OCI-LY7 (cell line): ENCODE results near the gene TMEM51. TPM values are rescaled to one million over a fixed set of nuclear protein-coding genes. Genes with fewer than 3 reads are reported as not detected.

Experiments used
- BruUV-seq: library from RNA; stranded (reverse); fragments of 400-500 nt; replicated peaks from 2 replicates; lab custom pipeline; 2021; lab: Mats Ljungman, UMichigan
- CTCF ChIA-PET: fragments of 300-600 bp; sonication (Branson Sonifier 250); formaldehyde crosslinking; loops from one replicate; lab custom pipeline; 2022; ENCODE audit warnings: antibody characterized with exemption; ENCODE audit not compliant: unreplicated experiment; lab: Charles Lee
- POLR2A ChIA-PET: fragments of 300-600 bp; sonication (Branson Sonifier 250); formaldehyde crosslinking; loops from one replicate; lab custom pipeline; 2022; ENCODE audit warnings: antibody characterized with exemption; lab: Charles Lee
- DNase-seq: peaks from one replicate; pipeline ENCODE4 v3.0.0-alpha.2; 2015; ENCODE audit warnings: low spot score
- H2AFZ ChIP-seq: fragments of 200-600 bp; sonication (generic), shearing (Covaris generic); 2 replicates; pipeline ENCODE4 v1.6.1; 2014; ENCODE audit warnings: mild to moderate bottlenecking, antibody characterized with exemption, low read length, moderate library complexity
- H3K27ac ChIP-seq: fragments of 200-600 bp; sonication (generic); 2 replicates; pipeline ENCODE4 v1.5.1; 2014; ENCODE audit warnings: mixed run types, low read depth, mild to moderate bottlenecking, moderate library complexity, low read length, inconsistent platforms; ENCODE audit not compliant: poor library complexity, severe bottlenecking
- H3K36me3 ChIP-seq: fragments of 200-600 bp; sonication (generic); 2 replicates; pipeline ENCODE4 v1.6.1; 2014; ENCODE audit warnings: mild to moderate bottlenecking, antibody characterized with exemption, low read length, moderate library complexity, mixed read lengths; ENCODE audit not compliant: insufficient read depth
- H3K4me1 ChIP-seq: fragments of 200-600 bp; sonication (generic); 2 replicates; pipeline ENCODE4 v1.5.1; 2014; ENCODE audit warnings: mild to moderate bottlenecking, low read length; ENCODE audit not compliant: insufficient read depth, poor library complexity, severe bottlenecking
- H3K4me2 ChIP-seq: fragments of 200-600 bp; sonication (generic); 2 replicates; pipeline ENCODE4 v1.6.1; 2014; ENCODE audit warnings: mild to moderate bottlenecking, low read length
- H3K4me3 ChIP-seq: fragments of 200-600 bp; sonication (generic); 2 replicates; pipeline ENCODE4 v1.5.1; 2014; ENCODE audit warnings: mild to moderate bottlenecking, low read depth, low read length; ENCODE audit not compliant: poor library complexity, severe bottlenecking
- H3K79me2 ChIP-seq: fragments of 200-600 bp; sonication (generic); 2 replicates; pipeline ENCODE4 v1.6.1; 2016; ENCODE audit warnings: low read depth, mild to moderate bottlenecking, low read length, moderate library complexity, mixed read lengths; ENCODE audit not compliant: insufficient read depth
- H3K9me2 ChIP-seq: fragments of 200-600 bp; sonication (generic); 2 replicates; pipeline ENCODE4 v1.6.1; 2016; ENCODE audit warnings: mild to moderate bottlenecking, low read length, mixed read lengths; ENCODE audit not compliant: insufficient read depth
- H3K9me3 ChIP-seq: fragments of 200-600 bp; sonication (generic); 2 replicates; pipeline ENCODE4 v1.6.1; 2014; ENCODE audit warnings: mild to moderate bottlenecking, mixed run types, low read length, mixed read lengths
- H4K20me1 ChIP-seq: fragments of 200-600 bp; sonication (generic); 2 replicates; pipeline ENCODE4 v1.6.1; 2014; ENCODE audit warnings: mild to moderate bottlenecking, antibody characterized with exemption, low read length, moderate library complexity, mixed read lengths; ENCODE audit not compliant: insufficient read depth
- EZH2phosphoT487 ChIP-seq: fragments of 200-600 bp; sonication (generic); IDR thresholded peaks from 2 replicates; pipeline ENCODE4 v1.6.1; 2018; ENCODE audit warnings: low read depth, borderline replicate concordance, mild to moderate bottlenecking, mixed run types, antibody characterized with exemption, low read length, moderate library complexity, mixed read lengths
- intact Hi-C: fragments of 100-400 bp; cut with micrococcal nuclease; formaldehyde crosslinking; loops from one replicate; pipeline ENCODE4 v1.10.0; 2022; ENCODE audit not compliant: unreplicated experiment
- total RNA-seq, 2 experiments: library from RNA; depleted of rRNA in 1 of 2; stranded (reverse); fragments of >200 nt in 1 of 2; shearing (Covaris generic) in 1 of 2; gene quantifications; 2 replicates each; pipeline ENCODE4 v1.2.3, GENCODE V29; 2014 to 2022
- TF ChIP-seq, protein P1 (sequence below): fragments of 200-600 bp; sonication (generic); conservative IDR thresholded peaks from 2 replicates; pipeline ENCODE4 v1.5.1; 2014; ENCODE audit warnings: mild to moderate bottlenecking, antibody characterized with exemption, low read length, moderate library complexity, mixed read lengths

Gene TMEM51
- total RNA-seq, 2 experiments from 2014 or later = not detected

DNA sequence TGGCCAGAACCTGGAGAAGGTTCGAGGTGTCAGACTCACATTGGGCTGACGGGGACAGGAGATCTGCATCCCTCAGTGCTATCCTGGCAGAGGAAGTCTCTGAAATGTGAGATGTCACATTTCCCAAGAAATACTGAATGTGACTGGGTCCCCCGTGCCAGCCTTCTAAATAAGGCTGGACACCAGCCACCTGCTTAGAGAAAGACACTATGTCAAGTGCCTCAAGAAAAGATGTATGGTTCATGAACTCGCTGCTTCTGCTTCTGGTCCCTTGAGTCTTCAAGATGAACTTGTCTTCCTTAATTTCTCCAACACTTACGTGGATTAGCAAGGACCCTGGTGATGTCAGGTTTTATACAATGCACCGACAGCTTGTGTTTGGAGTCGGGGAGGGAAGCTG lies 51.4 kb downstream of the TMEM51 start:
- no peaks in the 10 kb centered on the region for H3K9me2 ChIP-seq
- H3K9me3 ChIP-seq = no peaks in the 10 kb centered on the region
- TF ChIP-seq, protein P1, sequence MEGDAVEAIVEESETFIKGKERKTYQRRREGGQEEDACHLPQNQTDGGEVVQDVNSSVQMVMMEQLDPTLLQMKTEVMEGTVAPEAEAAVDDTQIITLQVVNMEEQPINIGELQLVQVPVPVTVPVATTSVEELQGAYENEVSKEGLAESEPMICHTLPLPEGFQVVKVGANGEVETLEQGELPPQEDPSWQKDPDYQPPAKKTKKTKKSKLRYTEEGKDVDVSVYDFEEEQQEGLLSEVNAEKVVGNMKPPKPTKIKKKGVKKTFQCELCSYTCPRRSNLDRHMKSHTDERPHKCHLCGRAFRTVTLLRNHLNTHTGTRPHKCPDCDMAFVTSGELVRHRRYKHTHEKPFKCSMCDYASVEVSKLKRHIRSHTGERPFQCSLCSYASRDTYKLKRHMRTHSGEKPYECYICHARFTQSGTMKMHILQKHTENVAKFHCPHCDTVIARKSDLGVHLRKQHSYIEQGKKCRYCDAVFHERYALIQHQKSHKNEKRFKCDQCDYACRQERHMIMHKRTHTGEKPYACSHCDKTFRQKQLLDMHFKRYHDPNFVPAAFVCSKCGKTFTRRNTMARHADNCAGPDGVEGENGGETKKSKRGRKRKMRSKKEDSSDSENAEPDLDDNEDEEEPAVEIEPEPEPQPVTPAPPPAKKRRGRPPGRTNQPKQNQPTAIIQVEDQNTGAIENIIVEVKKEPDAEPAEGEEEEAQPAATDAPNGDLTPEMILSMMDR = no peak
- no peak for TF ChIP-seq EZH2phosphoT487
- H3K36me3 ChIP-seq = no peaks in the 10 kb centered on the region
- H3K79me2 ChIP-seq = no peaks in the 10 kb centered on the region
- H3K4me2 ChIP-seq = no peak overlapping the region
- H2AFZ ChIP-seq = no peak overlapping the region
- H3K27ac ChIP-seq = no peak overlapping the region
- no peak overlapping the region for H3K4me3 ChIP-seq
- no peak for DNase-seq
- BruUV-seq = no TSS peak
- H3K4me1 ChIP-seq = no peaks in the 10 kb centered on the region
- intact Hi-C loops = no loop called here
- POLR2A ChIA-PET = no interaction called here
- no peaks in the 10 kb centered on the region for H4K20me1 ChIP-seq
- CTCF ChIA-PET = interaction anchor here (0.6 kb wide), 1 partner anchor 1979 kb away, joined by 5 read pairs; no protein-coding TSS in a partner anchor

DNA sequence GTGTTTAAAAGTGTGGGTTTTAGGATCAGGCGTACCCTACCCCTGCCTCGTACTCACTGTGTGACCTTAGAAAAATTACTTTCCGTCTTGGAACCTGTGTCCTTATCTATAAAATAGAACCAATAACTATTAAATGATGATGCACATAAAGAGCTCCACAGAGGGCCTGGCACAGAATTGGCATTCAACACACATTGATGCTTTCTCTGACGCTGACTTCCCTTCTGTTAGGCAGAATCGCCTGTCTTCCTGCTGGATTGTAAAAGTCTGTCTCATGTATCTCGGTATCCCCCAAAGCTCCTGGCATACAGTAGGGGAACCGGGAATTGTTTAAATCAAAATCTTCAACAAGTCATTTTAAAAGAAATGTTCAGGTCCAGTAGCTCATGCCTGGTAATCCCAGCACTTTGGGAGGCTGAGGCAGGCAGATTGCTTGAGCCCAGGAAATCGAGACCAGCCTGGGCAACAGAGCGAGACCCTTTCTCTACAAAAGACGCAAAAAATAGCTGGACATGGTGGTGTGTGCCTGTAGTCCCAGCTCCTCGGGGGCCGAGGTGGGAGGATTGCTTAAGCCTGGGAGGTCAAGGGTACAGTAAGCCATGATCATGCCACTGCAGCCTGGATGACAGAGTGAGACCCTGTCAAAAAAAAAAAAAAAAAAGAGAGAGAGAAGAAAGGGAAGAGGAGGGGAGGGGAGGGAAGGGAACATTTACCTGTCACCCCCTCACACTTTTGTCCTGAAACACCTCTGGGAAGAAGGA lies 52.2 kb downstream of the TMEM51 start:
- DNase-seq = no peak
- Histone ChIP-seq H2AFZ (no peak overlapping the region), H3K36me3 (no peaks in the 10 kb centered on the region), H4K20me1 (no peaks in the 10 kb centered on the region), H3K4me3 (no peak overlapping the region), H3K9me3 (no peaks in the 10 kb centered on the region), H3K4me2 (no peak overlapping the region), H3K9me2 (no peaks in the 10 kb centered on the region), H3K27ac (no peak overlapping the region), H3K4me1 (no peaks in the 10 kb centered on the region), H3K79me2 (no peaks in the 10 kb centered on the region)
- CTCF ChIA-PET = interaction anchor here (0.6 kb wide), 1 partner anchor 1978 kb away, joined by 5 read pairs; no protein-coding TSS in a partner anchor
- TF ChIP-seq, protein P1 = no peak
- TF ChIP-seq EZH2phosphoT487 = no peak
- intact Hi-C loops = no loop called here
- no TSS peak for BruUV-seq
- POLR2A ChIA-PET = no interaction called here

DNA sequence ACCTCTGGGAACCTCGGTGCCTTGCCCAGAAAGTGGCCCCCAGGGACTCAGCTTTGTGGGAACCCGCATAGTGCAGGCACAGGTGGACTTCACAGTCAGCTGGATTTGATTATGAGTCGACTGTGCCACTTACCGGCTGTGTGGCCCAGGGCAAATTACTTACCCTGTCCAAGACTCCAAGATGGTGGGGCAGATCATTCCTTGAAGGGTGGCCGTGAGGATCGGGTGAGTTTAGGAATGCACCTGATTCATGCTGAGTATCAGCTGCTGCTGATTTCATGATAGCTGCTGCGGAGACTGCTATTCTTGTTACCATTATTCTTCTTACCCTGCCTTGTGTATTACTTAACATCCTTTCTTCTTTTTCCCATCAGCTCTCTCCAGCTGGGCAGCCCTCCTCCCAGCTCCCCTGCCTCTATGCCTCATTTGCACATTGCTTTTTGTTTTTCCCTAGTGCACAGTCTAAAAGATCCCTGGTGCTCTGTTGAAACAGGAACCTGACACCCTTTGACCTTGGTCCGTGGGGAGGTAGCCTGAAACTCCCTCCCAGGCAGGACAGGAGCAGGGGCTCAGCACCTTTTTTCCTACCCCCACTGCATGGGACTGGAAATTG lies 53.0 kb downstream of the TMEM51 start:
- DNase-seq = no peak
- Histone ChIP-seq H3K4me1 (no peaks in the 10 kb centered on the region), H4K20me1 (no peaks in the 10 kb centered on the region), H2AFZ (no peak overlapping the region), H3K9me2 (no peaks in the 10 kb centered on the region), H3K9me3 (no peaks in the 10 kb centered on the region), H3K27ac (no peak overlapping the region), H3K79me2 (no peaks in the 10 kb centered on the region), H3K4me2 (no peak overlapping the region), H3K4me3 (no peak overlapping the region), H3K36me3 (no peaks in the 10 kb centered on the region)
- TF ChIP-seq EZH2phosphoT487 = no peak
- TF ChIP-seq, protein P1 = no peak
- POLR2A ChIA-PET = no interaction called here
- CTCF ChIA-PET = no interaction called here
- BruUV-seq = no TSS peak
- intact Hi-C loops = no loop called here
